Neuron (in vitro differentiated cells): ENCODE data around the gene GALNT3.

Experiments
- H2AFZ ChIP-seq: one replicate; pipeline ENCODE4 v1.6.1; 2013; ENCODE audit warnings: low read depth, mild to moderate bottlenecking, inconsistent platforms, low read length, moderate library complexity
- H3K27me3 ChIP-seq: one replicate; pipeline ENCODE4 v1.6.1; 2013; ENCODE audit warnings: low read length; ENCODE audit not compliant: insufficient read depth
- H3K36me3 ChIP-seq: one replicate; pipeline ENCODE4 v1.6.1; 2013; ENCODE audit warnings: low read length; ENCODE audit not compliant: insufficient read depth
- H3K4me1 ChIP-seq: one replicate; pipeline ENCODE4 v1.6.1; 2013; ENCODE audit warnings: low read length; ENCODE audit not compliant: insufficient read depth
- H3K4me3 ChIP-seq: 2 replicates; pipeline ENCODE4 v1.5.1; 2013; ENCODE audit warnings: mild to moderate bottlenecking, low read length, moderate library complexity
- H3K9me3 ChIP-seq: one replicate; pipeline ENCODE4 v1.6.1; 2013; ENCODE audit warnings: low read length

GALNT3 gene

DNA sequence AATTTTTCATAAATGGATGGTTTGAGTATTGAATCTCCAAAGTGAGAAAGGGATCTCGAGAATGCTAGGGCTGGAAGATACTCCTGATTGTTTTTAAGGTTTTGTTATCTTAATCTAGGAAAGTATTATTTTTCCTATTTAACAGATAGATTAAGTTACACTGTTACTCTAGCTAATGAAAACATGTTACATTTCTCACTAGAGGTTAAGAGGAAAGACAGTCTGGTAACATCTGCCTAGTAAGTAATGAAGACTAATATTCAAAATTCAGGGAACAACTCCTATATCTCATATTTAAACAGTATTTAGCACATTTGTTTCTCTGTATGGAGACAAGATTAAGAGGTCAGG, 2.0 kb downstream of the GALNT3 start:
- no peak overlapping the region for H2AFZ ChIP-seq
- no peaks in the 10 kb centered on the region for H3K4me1 ChIP-seq
- no peak overlapping the region for H3K4me3 ChIP-seq
- peaks cover 9% of the 10 kb centered on the region for H3K27me3 ChIP-seq
- no peaks in the 10 kb centered on the region for H3K36me3 ChIP-seq
- peaks cover 6% of the 10 kb centered on the region for H3K9me3 ChIP-seq

DNA sequence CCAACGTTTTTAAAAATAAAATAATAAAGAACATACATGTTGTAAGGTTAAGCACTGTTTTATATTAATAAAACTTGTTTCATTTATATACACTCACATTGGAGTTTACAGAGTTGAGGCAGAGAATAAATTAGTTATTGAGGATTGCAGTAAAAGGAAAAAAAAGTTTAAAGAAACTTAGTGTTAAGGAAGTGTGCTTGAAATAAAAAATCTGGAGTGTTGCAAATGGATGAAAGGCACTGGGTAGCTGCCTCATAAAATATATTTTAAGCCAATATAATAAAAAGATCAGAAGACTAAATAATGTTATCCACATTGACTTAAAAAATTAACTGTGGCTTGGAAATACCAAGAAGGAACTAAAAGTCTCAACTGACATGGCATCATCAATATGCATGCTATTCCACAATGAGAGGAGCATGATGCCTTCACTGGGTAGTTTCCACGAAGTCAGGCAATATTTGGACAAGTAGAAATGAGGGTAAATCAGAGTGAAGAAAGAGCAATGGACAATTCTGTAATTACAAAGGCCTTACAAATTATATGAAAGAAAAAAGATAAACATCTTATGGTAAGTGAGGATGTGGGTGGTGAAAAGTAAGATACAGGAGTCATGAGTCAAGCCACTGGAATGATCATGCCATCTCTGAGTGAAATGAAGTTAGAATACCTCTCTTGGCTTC, 2.5 kb downstream of the GALNT3 start:
- Histone ChIP-seq H3K4me1 (no peaks in the 10 kb centered on the region), H3K9me3 (peaks cover 6% of the 10 kb centered on the region), H2AFZ (no peak overlapping the region), H3K36me3 (no peaks in the 10 kb centered on the region), H3K27me3 (peaks cover 9% of the 10 kb centered on the region), H3K4me3 (no peak overlapping the region)

DNA sequence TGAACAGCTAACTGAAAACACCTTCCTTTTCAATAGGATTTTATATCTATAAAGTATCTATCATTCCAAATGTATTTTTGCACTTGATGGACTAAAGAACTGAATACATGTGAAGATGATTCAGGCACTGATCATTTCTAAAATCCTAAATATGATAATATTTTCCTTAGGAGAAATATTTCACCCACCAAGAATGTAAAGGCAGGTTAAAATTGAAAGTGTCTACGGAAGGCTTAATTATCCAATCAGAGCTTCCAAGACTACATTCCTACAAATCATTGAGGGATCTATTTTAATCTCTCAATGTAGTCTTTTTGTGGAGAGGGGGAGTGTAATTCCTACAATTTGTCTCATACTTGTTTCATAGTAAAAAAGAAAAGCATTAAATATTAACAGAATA, 3.6 kb downstream of the GALNT3 start:
- no peak overlapping the region for H2AFZ ChIP-seq
- H3K9me3 ChIP-seq = peaks cover 6% of the 10 kb centered on the region
- peaks cover 9% of the 10 kb centered on the region for H3K27me3 ChIP-seq
- no peak overlapping the region for H3K4me3 ChIP-seq
- no peaks in the 10 kb centered on the region for H3K4me1 ChIP-seq
- no peaks in the 10 kb centered on the region for H3K36me3 ChIP-seq

DNA sequence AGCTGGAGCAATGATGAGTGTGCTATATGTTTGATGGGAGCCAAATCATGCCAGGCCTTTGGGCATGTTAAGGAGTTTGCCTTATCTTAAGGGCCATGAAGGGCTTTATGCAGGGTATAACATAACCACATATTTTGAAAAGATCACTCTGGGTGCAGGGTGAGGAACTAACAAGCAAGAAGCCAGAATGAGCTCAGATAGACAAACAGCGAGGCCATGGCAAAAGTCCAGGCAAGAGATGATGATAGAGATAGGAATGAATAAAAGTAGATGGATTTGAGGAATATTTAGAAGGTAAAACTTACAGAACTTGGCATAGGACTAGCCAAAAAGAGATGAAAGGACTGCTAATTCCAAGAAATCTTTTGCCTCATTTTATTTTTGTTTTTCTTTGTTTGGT, 6.7 kb downstream of the GALNT3 start:
- H2AFZ ChIP-seq = no peak overlapping the region
- H3K4me3 ChIP-seq = no peak overlapping the region
- H3K4me1 ChIP-seq = no peaks in the 10 kb centered on the region
- no peaks in the 10 kb centered on the region for H3K36me3 ChIP-seq
- H3K9me3 ChIP-seq = no peaks in the 10 kb centered on the region
- H3K27me3 ChIP-seq = no peaks in the 10 kb centered on the region

DNA sequence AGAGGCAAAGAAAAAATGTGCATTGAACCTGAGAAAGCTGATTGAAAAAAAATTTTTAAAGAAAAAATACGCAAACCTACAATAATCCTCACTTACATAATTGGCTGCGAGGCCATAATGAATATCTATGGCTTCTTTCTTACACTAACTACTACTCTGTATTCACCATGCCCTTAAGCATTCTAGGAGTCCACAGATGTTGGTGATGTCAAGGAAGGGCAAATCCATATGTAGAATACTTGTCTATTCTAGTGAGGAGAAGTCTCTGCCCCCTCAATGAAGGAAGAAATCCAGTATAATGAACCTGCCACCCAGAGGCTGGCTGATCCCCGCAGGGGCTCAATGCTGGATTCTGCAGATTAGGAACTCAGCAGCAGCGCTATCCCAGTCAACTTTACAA, 14.3 kb downstream of the GALNT3 start:
- no peaks in the 10 kb centered on the region for H3K4me1 ChIP-seq
- H2AFZ ChIP-seq = no peak overlapping the region
- no peaks in the 10 kb centered on the region for H3K36me3 ChIP-seq
- H3K9me3 ChIP-seq = peaks cover 4% of the 10 kb centered on the region
- no peaks in the 10 kb centered on the region for H3K27me3 ChIP-seq
- no peak overlapping the region for H3K4me3 ChIP-seq

DNA sequence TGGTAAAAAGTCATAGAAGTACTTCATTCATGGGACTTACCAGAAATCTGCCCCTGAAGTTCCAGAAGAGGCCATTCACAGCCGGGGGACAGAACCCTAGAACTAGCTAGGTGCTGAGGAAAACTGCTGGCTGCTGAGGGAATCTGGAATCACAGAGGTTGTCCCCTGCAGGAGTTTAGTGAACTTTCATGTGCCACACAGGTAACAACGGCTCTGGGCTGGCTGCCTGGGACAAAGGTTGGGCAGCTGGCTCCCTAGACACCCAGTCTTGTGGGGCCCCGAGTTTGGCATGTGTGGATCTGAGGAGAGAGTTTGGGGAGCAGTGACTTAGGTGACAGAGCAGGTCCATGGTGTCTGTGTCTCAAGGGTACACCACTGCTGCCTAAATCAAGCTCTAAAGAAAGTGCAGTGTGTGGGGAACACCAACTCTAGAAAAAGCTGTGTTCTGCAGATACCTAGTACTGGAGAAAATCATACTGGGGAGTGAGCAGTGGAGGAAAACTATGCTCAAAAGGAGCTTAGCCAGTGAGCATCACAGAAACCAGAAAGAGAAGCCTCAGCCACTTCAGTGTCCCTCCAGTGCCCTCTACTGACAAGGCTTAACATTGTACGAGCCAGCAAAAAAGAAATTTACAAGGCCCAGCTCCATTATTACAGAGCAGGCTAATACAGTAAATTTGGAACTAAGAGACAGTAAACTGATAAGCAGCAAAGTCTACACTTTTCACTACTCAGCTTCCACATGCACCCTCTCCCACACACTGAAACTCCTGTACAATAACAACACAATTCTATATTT, 15.2 kb downstream of the GALNT3 start:
- Histone ChIP-seq H3K36me3 (no peaks in the 10 kb centered on the region), H2AFZ (no peak overlapping the region), H3K4me1 (no peaks in the 10 kb centered on the region), H3K4me3 (no peak overlapping the region), H3K27me3 (no peaks in the 10 kb centered on the region), H3K9me3 (peaks cover 4% of the 10 kb centered on the region)

DNA sequence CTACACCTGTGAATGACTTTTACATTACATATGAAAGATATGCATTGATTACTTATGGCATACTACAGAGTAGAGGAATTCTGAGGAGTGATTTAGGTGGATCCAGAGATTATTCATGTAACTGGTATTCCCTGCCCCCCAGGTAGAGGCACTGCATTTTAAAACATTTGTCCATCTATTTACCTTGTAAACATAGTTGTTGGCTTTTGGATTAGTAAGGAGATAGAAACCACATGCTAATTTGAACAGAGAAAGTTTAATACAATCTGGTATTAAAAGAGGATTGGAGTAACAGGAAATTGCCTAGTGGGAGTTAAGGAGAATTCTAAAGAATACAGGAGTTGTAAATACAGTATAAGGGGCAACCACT, 15.9 kb downstream of the GALNT3 start:
- Histone ChIP-seq H3K27me3 (no peaks in the 10 kb centered on the region), H3K9me3 (peaks cover 4% of the 10 kb centered on the region), H2AFZ (no peak overlapping the region), H3K4me3 (no peak overlapping the region), H3K36me3 (no peaks in the 10 kb centered on the region), H3K4me1 (no peaks in the 10 kb centered on the region)

DNA sequence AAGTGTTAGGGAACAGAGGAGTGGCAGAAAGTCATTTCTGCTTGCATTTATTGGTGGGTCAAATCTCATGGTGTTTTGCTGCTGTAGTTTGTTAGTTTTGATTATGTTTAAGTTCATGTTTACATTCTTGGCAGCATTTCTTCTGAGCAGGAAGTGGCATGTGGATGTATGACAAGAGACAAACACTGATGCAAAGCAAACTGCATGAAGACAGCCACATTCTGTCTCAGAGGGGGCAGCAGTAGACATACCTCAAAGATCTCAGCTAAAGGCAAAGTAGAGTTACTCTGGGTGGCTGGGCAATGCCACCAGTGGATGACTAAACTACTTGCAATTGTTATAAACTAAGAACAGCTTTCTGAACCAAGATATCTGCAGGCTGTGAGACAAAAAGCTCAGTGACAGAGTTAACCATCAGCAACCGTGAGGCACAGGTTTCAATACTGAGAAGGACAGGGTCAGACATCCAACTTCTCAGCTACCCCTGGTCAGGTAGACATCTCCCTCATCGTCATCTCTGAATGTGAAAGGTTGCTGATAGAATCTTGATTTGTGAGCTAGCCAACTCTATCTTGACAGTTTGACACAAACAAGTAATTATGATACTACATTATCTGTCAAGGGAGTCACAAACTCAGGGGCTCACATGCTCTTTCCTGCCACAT, 16.4 kb downstream of the GALNT3 start:
- Histone ChIP-seq H3K4me3 (no peak overlapping the region), H3K27me3 (no peaks in the 10 kb centered on the region), H3K9me3 (peaks cover 4% of the 10 kb centered on the region), H3K36me3 (no peaks in the 10 kb centered on the region), H2AFZ (no peak overlapping the region), H3K4me1 (no peaks in the 10 kb centered on the region)

DNA sequence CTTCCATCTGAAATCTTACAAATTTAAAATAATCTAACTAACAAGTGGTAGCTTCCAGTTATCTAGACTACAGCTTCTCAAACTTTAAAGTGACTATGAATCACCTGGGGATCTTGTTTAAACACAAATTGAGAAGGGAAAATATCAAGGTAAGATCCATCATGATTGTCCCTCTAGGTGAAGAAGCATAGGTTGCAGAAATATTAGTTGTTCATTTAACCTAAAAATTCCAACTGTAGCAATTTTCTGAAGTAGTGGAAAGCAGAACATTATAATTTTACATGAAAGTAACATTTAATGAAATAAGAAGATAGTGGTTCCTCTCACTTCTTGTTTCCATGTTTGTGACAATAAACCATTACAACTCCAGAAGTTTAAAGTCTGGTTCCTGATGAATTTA, 17.3 kb downstream of the GALNT3 start:
- H3K9me3 ChIP-seq = peaks cover 4% of the 10 kb centered on the region

DNA sequence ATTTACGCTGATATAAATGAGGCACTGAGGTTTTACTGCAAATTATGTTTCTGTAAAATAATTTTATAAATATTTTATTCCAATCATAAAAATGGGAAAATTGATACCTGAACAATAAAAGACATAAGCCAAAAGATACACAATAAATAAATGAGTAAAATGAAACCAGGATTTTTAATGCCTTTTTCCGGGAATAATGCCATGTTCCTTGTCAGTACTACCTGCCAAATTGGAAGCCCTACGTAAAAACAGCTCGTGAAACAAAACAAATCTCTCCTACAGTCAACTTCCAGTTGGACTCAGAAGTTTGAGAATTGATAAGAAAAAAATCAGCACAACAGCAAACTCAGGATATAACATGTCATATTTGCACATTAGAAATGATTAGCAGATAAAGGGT, 18.0 kb downstream of the GALNT3 start:
- H3K27me3 ChIP-seq = no peaks in the 10 kb centered on the region
- H3K4me1 ChIP-seq = no peaks in the 10 kb centered on the region
- H3K36me3 ChIP-seq = no peaks in the 10 kb centered on the region
- no peak overlapping the region for H2AFZ ChIP-seq
- H3K4me3 ChIP-seq = no peak overlapping the region
- peaks cover 4% of the 10 kb centered on the region for H3K9me3 ChIP-seq

More for the DNA sequence above, 17.3 kb downstream of the GALNT3 start:
- H3K27me3 ChIP-seq = no peaks in the 10 kb centered on the region
- no peaks in the 10 kb centered on the region for H3K36me3 ChIP-seq
- H3K4me3 ChIP-seq = no peak overlapping the region
- no peak overlapping the region for H2AFZ ChIP-seq
- H3K4me1 ChIP-seq = no peaks in the 10 kb centered on the region

DNA sequence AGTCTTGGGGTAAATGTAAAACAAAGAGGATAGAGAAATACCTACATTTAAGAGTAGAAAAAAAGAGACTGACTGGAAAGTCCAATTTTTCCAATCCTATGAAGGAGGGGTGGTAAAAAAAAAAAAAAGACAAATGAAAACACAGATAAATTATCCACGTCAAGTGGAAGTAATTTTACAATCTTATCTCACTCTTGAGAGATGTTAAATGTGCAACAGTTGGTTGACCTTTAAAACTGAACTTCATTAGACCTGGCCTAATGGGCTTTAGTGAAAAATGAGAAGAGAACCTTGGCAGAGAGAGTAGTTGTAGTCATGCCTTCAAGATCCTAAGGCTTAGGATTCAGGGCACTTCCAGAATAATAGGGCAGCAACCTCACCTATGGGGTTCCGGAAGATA, 20.4 kb downstream of the GALNT3 start:
- no peak overlapping the region for H2AFZ ChIP-seq
- H3K27me3 ChIP-seq = no peaks in the 10 kb centered on the region
- no peak overlapping the region for H3K4me3 ChIP-seq
- H3K36me3 ChIP-seq = no peaks in the 10 kb centered on the region
- no peaks in the 10 kb centered on the region for H3K4me1 ChIP-seq
- H3K9me3 ChIP-seq = peaks cover 1% of the 10 kb centered on the region

DNA sequence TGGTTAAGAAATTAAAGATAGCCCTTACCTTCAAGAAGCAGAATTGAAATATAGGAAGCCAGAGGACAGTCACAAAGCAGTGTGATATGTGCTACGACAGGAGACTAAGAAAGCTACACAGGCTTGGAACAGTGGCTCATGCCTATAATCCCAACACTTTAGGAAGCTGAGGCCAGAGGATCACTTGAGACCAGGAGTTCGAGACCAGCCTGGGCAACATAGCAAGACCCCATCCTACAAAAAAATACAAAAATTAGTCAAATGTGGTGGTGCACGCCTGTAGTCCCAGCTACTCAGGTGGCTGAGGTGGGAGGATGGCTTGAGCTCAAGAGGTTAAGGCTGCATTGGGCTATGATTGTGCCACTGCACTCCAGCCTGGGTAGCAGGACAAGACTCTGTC, 21.9 kb downstream of the GALNT3 start:
- no peaks in the 10 kb centered on the region for H3K27me3 ChIP-seq
- no peaks in the 10 kb centered on the region for H3K9me3 ChIP-seq
- no peak overlapping the region for H2AFZ ChIP-seq
- H3K4me3 ChIP-seq = no peak overlapping the region
- no peaks in the 10 kb centered on the region for H3K36me3 ChIP-seq
- no peaks in the 10 kb centered on the region for H3K4me1 ChIP-seq

DNA sequence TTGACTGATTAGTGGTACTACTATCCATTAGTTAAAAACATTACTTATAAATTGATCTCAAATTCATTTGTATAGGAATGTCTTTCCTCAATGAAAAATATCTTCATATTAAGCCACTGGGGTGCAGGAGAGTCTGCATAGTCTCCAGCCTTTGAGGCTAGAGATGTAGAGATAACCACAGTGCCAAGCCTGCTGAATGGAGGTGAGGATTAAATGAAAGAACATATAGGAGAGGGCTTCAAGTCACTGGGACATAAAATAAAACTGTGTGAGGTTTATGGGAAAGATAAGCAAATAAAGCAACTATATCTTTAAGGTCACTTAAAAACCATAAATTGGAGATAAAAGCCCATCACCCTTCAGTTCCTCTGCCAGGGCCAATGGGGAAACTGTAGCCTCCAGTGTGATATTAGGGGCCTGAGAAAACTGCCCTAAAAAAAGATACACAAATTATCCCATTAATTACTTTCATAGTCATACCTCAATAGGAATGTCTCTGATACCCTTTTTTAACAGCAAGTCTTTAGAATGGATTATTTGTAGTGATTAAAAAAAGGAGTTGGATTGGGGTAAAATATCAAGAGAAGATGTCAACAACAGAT, 27.6 kb downstream of the GALNT3 start:
- H3K36me3 ChIP-seq = no peaks in the 10 kb centered on the region
- no peaks in the 10 kb centered on the region for H3K27me3 ChIP-seq
- no peak overlapping the region for H2AFZ ChIP-seq
- no peaks in the 10 kb centered on the region for H3K9me3 ChIP-seq
- H3K4me1 ChIP-seq = peaks cover 6% of the 10 kb centered on the region
- no peak overlapping the region for H3K4me3 ChIP-seq
